Spleen (tissue), 11 donors: Measurements from ENCODE around the gene NPTN. TPM values are rescaled to one million over a fixed set of nuclear protein-coding genes. Genes with fewer than 3 reads are reported as not detected.
"Not testable (repeated sequence)": the region's sequence is repeated elsewhere in the genome, so short reads cannot be mapped to it uniquely, and the experiment has no call there.

ENCODE experiments used
- DNase-seq: peaks from one replicate; pipeline ENCODE4 v3.0.0-alpha.2; 2020
- H3K27ac ChIP-seq, 8 donors: fragments of 200-600 bp; sonication (generic) in 7 of 8; 1 replicate in 4 of 8; 2 replicates in 4 of 8; pipeline versions ENCODE4 v1.5.0 to v1.8.0; 2016 to 2021; ENCODE audit warnings: inconsistent platforms in 4 of 8, mild to moderate bottlenecking in 4 of 8, moderate library complexity in 1 of 8
- H3K27me3 ChIP-seq, 7 donors: fragments of 200-600 bp; sonication (generic) in 6 of 7; replicated peaks in 1 of 7; 1 replicate in 4 of 7; 2 replicates in 3 of 7; pipeline versions ENCODE4 v1.5.0 to v1.8.0; 2016 to 2021; ENCODE audit warnings: inconsistent platforms in 3 of 7, mild to moderate bottlenecking in 1 of 7
- H3K36me3 ChIP-seq, 6 donors: fragments of 200-600 bp; sonication (generic) in 5 of 6; 1 replicate in 4 of 6; 2 replicates in 2 of 6; pipeline versions ENCODE4 v1.5.0 to v1.8.0; 2016 to 2021; ENCODE audit warnings: inconsistent platforms in 2 of 6
- H3K4me1 ChIP-seq, 6 donors: fragments of 200-600 bp; sonication (generic) in 5 of 6; 1 replicate in 3 of 6; 2 replicates in 3 of 6; pipeline versions ENCODE4 v1.5.0 to v1.8.0; 2016 to 2021; ENCODE audit warnings: inconsistent platforms in 3 of 6
- H3K4me3 ChIP-seq, 8 donors: fragments of 200-600 bp; sonication (generic) in 7 of 8; 1 replicate in 4 of 8; 2 replicates in 4 of 8; pipeline versions ENCODE4 v1.5.0 to v1.8.0; 2016 to 2021; ENCODE audit warnings: inconsistent platforms in 4 of 8, mild to moderate bottlenecking in 4 of 8, moderate library complexity in 2 of 8
- H3K9me3 ChIP-seq, 8 donors: fragments of 200-600 bp; sonication (generic) in 7 of 8; 1 replicate in 4 of 8; 2 replicates in 4 of 8; pipeline versions ENCODE4 v1.5.0 to v1.8.0; 2016 to 2021; ENCODE audit warnings: inconsistent platforms in 4 of 8
- POLR2A ChIP-seq, 3 donors: fragments of 450-650 bp; IDR thresholded peaks; one replicate each; pipeline ENCODE4 v1.5.1; 2017; ENCODE audit warnings: antibody characterized with exemption in 3 of 3, mild to moderate bottlenecking in 1 of 3
- POLR2AphosphoS5 ChIP-seq, 3 donors: sonication (generic); formaldehyde crosslinking; IDR thresholded peaks; one replicate each; pipeline ENCODE4 v1.5.1; 2017; ENCODE audit warnings: antibody characterized with exemption in 3 of 3
- WGBS, 5 donors: extraction: QIAGEN DNeasy Blood & Tissue Kit in 3 of 5; methylation state at CpG; one replicate each; pipeline versions ENCODE4 v1.1.5 to v1.1.7; 2013 to 2018; 5-methylcytosine and 5-hydroxymethylcytosine counted together
- intact Hi-C: fragments of 100-400 bp; cut with DNase I; formaldehyde crosslinking; loops from one replicate; pipeline ENCODE4 v1.15.0; 2023; ENCODE audit warnings: low total_unique reads
- polyA plus RNA-seq, 3 donors: library from polyadenylated mRNA; stranded (reverse); fragments of 200-250 nt; gene quantifications; one replicate each; pipeline ENCODE4 v1.2.1, GENCODE V29; 2013
- total RNA-seq, 7 donors: library from RNA; depleted of rRNA in 3 of 7; stranded (reverse); fragments of >200 nt in 3 of 7; fragmentation: NEBNext Ultra II Directional in 4 of 7; extraction: Animal tissue kit (Norgen Biotek cat#: 25700) in 4 of 7; gene quantifications; one replicate each; pipeline versions ENCODE4 v1.1.0 to v1.2.1, GENCODE V29; 2016 to 2021
- TF ChIP-seq, protein P1 (sequence below), 11 experiments: fragments of 200-600 bp in 7 of 11; fragments of 450-650 bp in 4 of 11; sonication (generic) in 4 of 11; IDR thresholded peaks in 8 of 11; conservative IDR thresholded peaks in 3 of 11; 1 replicate in 7 of 11; 2 replicates in 4 of 11; pipeline versions ENCODE4 v1.4.0 to v1.8.0; 2016 to 2021; ENCODE audit warnings: antibody characterized with exemption in 11 of 11, inconsistent platforms in 4 of 11, mild to moderate bottlenecking in 1 of 11
- donor health status: healthy with polysubstance abuse.
- donor health status: DM: no; HTN: no; CAD: no; lungs with moderate emphysema.
- donor health status: DM: no; HTN: no; CAD: no.
- donor health status: Bipolar disorder and iron deficiency.
- donor health status: healthy.
- donor health status: DM: no; HTN: no; CAD: no.
- donor health status: DM: yes; HTN: yes; CAD: no.

Gene NPTN
- total and polyA plus RNA-seq, 10 donors: 18.9 to 130 (median 99.4) TPM

DNA sequence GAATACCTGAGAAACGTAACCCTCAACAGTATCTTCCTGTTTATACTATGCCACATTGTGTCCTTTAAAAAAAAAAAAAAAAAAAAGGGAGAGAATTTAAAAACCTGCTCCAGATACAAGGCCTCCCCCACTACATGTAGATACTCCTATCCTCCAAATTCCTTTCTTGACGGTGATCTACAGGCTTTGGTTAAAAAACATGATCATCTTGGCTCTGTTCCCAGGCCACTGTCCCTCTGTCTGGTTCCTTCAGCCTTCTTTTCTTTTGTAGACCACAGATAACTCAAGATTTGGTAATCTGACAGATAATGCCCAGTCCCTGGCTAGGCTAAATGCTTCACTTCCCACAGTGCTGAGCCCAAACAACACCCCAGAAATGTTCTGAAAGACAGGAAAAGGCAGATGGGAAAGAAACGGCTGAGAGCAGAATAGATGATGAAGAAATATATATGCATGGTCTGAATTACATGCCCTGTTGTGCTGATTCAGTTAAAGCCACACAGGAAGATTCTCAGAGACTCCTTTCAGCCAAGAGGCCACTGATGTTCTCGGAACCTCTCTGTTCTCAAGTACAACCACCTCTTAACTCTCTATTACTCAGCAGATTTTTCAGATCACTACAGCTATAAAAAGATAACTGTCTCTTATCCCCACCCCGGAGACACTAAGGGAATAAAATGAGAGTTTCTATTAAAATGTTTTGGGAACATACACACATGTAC, 48.3 kb downstream of the NPTN start:
- Histone ChIP-seq H3K27me3 (no peaks in the 10 kb centered on the region), H3K36me3 (peaks cover 0 to 98% (median 69%) of the 10 kb centered on the region in 6 donors), H3K27ac (no peak overlapping the region), H3K4me3 (no peak overlapping the region), H3K4me1 (peaks cover 0 to 27% (median 4%) of the 10 kb centered on the region in 6 donors), H3K9me3 (no peaks in the 10 kb centered on the region)
- WGBS, 5 donors: 47 to 80% (median 63%) methylated on average over 5 of the region's 5 CpGs
- TF ChIP-seq POLR2A (IDR thresholded peaks at IDR 0.05) (no peak), POLR2AphosphoS5 (IDR thresholded peaks at IDR 0.05) (no peak)
- TF ChIP-seq, protein P1, sequence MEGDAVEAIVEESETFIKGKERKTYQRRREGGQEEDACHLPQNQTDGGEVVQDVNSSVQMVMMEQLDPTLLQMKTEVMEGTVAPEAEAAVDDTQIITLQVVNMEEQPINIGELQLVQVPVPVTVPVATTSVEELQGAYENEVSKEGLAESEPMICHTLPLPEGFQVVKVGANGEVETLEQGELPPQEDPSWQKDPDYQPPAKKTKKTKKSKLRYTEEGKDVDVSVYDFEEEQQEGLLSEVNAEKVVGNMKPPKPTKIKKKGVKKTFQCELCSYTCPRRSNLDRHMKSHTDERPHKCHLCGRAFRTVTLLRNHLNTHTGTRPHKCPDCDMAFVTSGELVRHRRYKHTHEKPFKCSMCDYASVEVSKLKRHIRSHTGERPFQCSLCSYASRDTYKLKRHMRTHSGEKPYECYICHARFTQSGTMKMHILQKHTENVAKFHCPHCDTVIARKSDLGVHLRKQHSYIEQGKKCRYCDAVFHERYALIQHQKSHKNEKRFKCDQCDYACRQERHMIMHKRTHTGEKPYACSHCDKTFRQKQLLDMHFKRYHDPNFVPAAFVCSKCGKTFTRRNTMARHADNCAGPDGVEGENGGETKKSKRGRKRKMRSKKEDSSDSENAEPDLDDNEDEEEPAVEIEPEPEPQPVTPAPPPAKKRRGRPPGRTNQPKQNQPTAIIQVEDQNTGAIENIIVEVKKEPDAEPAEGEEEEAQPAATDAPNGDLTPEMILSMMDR (IDR thresholded peaks at IDR 0.05 in 8 of 11, conservative IDR thresholded peaks at IDR 0.05 in 3 of 11): no peak
- intact Hi-C loops: no loop called here
- no peak for DNase-seq

DNA sequence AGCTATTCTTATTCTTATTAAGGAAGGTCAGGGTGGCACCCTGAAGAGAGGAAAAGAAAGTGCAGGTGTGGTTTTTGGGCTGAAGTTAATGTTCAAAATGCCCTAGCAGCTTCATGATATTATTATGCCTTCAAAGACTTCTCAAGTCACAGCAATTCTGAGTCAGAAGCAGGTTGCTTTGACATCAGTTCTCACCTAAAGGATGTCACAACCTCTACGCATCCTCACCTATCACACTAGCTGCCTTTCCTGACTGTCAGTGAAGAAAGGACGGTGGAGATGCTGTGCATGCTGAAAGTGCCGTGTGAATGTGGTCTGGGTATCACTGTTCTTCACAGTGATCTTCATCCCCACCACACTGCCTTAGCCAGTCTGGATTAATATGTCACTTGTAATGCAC, 49.6 kb downstream of the NPTN start:
- WGBS, 5 donors: 85 to 89% (median 88%) methylated on average over 3 of the region's 3 CpGs
- Histone ChIP-seq H3K36me3 (peaks cover 0 to 98% (median 61%) of the 10 kb centered on the region in 6 donors), H3K27me3 (no peaks in the 10 kb centered on the region), H3K4me1 (peaks cover 0 to 27% (median 4%) of the 10 kb centered on the region in 6 donors), H3K4me3 (no peak overlapping the region), H3K27ac (peak overlapping the region in 1 of 8 donors; percentile 2), H3K9me3 (no peaks in the 10 kb centered on the region)
- intact Hi-C loops: no loop called here
- TF ChIP-seq POLR2AphosphoS5 (IDR thresholded peaks at IDR 0.05) (peak in 1 of 3 donors; percentile 4), POLR2A (IDR thresholded peaks at IDR 0.05) (no peak)
- DNase-seq: no peak

DNA sequence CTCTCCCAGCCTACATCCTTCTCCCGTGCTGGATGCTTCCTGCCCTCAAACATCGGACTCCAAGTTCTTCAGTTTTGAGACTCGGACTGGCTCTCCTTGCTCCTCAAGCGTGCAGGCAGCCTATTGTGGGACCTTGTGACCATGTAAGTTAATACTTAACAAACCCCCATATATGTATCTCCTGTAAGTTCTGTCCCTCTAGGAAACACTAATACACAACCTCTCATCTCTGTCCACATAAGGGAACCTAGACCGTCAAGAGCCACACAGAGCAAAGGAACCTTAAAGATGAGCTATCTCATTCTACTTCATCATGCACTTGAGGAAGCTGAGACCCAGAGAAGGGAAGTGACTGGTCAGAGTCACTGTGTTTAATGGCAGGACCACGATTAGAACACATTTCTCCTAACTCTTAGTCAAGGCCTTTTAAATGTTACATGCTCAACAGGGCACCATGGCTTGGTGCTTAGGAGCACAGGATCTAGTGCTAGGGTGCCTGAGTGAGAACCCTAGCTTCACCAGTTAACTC, 50.3 kb downstream of the NPTN start:
- intact Hi-C loops: no loop called here
- Histone ChIP-seq H3K4me3 (no peak overlapping the region), H3K9me3 (no peaks in the 10 kb centered on the region), H3K4me1 (peaks cover 0 to 27% (median 4%) of the 10 kb centered on the region in 6 donors), H3K27me3 (no peaks in the 10 kb centered on the region), H3K36me3 (peaks cover 0 to 98% (median 59%) of the 10 kb centered on the region in 6 donors), H3K27ac (peak overlapping the region in 2 of 8 donors; percentile 1 to 2)
- 71 to 90% (median 85%) methylated on average over 6 of the region's 6 CpGs for WGBS, 5 donors
- TF ChIP-seq POLR2A (IDR thresholded peaks at IDR 0.05) (no peak), POLR2AphosphoS5 (IDR thresholded peaks at IDR 0.05) (no peak)
- TF ChIP-seq, protein P1 (IDR thresholded peaks at IDR 0.05 in 8 of 11, conservative IDR thresholded peaks at IDR 0.05 in 3 of 11): no peak
- DNase-seq: no peak

- Histone ChIP-seq H3K36me3 (peaks cover 0 to 97% (median 42%) of the 10 kb centered on the region in 6 donors), H3K4me3 (no peak overlapping the region), H3K27ac (no peak overlapping the region), H3K4me1 (peaks cover 0 to 12% (median 3%) of the 10 kb centered on the region in 6 donors), H3K9me3 (no peaks in the 10 kb centered on the region), H3K27me3 (no peaks in the 10 kb centered on the region)
- DNase-seq: no peak
- WGBS, 5 donors: 89 to 95% (median 92%) methylated on average over 2 of the region's 2 CpGs
- TF ChIP-seq POLR2AphosphoS5 (IDR thresholded peaks at IDR 0.05) (no peak), POLR2A (IDR thresholded peaks at IDR 0.05) (no peak)
- TF ChIP-seq, protein P1 (IDR thresholded peaks at IDR 0.05 in 8 of 11, conservative IDR thresholded peaks at IDR 0.05 in 3 of 11): no peak
- intact Hi-C loops: no loop called here
These were observed 55.2 kb downstream of the NPTN start for GRCh38 chr15:73578026-73578425.

- intact Hi-C loops, DNase-seq, H3K27me3 ChIP-seq, H3K9me3 ChIP-seq, H3K27ac ChIP-seq, H3K4me3 ChIP-seq: not testable (repeated sequence)
- Histone ChIP-seq H3K36me3 (peaks cover 0 to 97% (median 42%) of the 10 kb centered on the region in 6 donors), H3K4me1 (peaks cover 0 to 12% (median 1%) of the 10 kb centered on the region in 6 donors)
These were observed 55.6 kb downstream of the NPTN start for GRCh38 chr15:73577593-73577992.
